DMS153 treated with DMSO at 0.1 percent for 48 hours (cell line): ENCODE results near the gene SNX14.

Experiments
- DNase-seq: peaks from one replicate; lab custom pipeline; 2025; ENCODE audit not compliant: unreplicated experiment; lab: John Stamatoyannopoulos, UW

The SNX14 gene

GRCh38 chr6:85465762-85466161 lies 127.9 kb downstream of the SNX14 start:
- no peak for DNase-seq

- no peak for DNase-seq
Observed at GRCh38 chr6:85464722-85465150, 128.9 kb downstream of the SNX14 start.

- no peak for DNase-seq
Observed at GRCh38 chr6:85464260-85464644, 129.4 kb downstream of the SNX14 start.

- DNase-seq, result no peak
Observed at GRCh38 chr6:85463621-85464259, 129.9 kb downstream of the SNX14 start.

- DNase-seq, result no peak
Observed at GRCh38 chr6:85462673-85463072, 131.0 kb downstream of the SNX14 start.

- no peak for DNase-seq
Observed at GRCh38 chr6:85461798-85462170, 131.9 kb downstream of the SNX14 start.

- no peak for DNase-seq
Observed at GRCh38 chr6:85460921-85461797, 132.5 kb downstream of the SNX14 start.

- DNase-seq, result no peak
Observed at GRCh38 chr6:85460154-85460920, 133.3 kb downstream of the SNX14 start.

GRCh38 chr6:85459224-85459901 lies 134.3 kb downstream of the SNX14 start:
- DNase-seq, result no peak

GRCh38 chr6:85458782-85459181 lies 134.9 kb downstream of the SNX14 start:
- DNase-seq, result no peak

- no peak for DNase-seq
Observed at GRCh38 chr6:85458184-85458583, 135.5 kb downstream of the SNX14 start.

- no peak for DNase-seq
Observed at GRCh38 chr6:85456782-85457181, 136.9 kb downstream of the SNX14 start.
